Upper lobe of left lung (tissue), 6 donors: ENCODE data around the gene GET4. TPM values are rescaled to one million over a fixed set of nuclear protein-coding genes. Genes with fewer than 3 reads are reported as not detected.

Source experiments
- ATAC-seq, 2 donors: fragments of 200-7000 bp; cut with Tn5 transposase; one replicate each; pipeline ENCODE4 v1.9.1; 2022; ENCODE audit warnings: mild to moderate bottlenecking in 2 of 2, moderate library complexity in 2 of 2; ENCODE audit not compliant: low FRiP score in 2 of 2
- DNase-seq, 2 donors: peaks; one replicate each; pipeline ENCODE4 v3.0.0-alpha.2; 2019 to 2020
- H3K27ac ChIP-seq, 4 donors: fragments of 200-600 bp; sonication (generic); one replicate each; pipeline ENCODE4 v1.5.1; 2016 to 2019
- H3K27me3 ChIP-seq, 4 donors: fragments of 200-600 bp; sonication (generic); one replicate each; pipeline ENCODE4 v1.5.1; 2017 to 2019
- H3K36me3 ChIP-seq, 4 donors: fragments of 200-600 bp; sonication (generic); one replicate each; pipeline ENCODE4 v1.5.1; 2016 to 2019
- H3K4me1 ChIP-seq, 4 donors: fragments of 200-600 bp; sonication (generic); one replicate each; pipeline ENCODE4 v1.5.1; 2018 to 2019
- H3K4me3 ChIP-seq, 4 donors: fragments of 200-600 bp; sonication (generic); one replicate each; pipeline ENCODE4 v1.5.1; 2017 to 2019; ENCODE audit warnings: mild to moderate bottlenecking in 2 of 4, moderate library complexity in 1 of 4
- H3K9me3 ChIP-seq, 4 donors: fragments of 200-600 bp; sonication (generic); one replicate each; pipeline ENCODE4 v1.5.1; 2018 to 2019
- CTCF ChIP-seq, 6 experiments: fragments of 450-650 bp in 4 of 6; fragments of 200-600 bp in 2 of 6; sonication (generic) in 2 of 6; IDR thresholded peaks; one replicate each; pipeline ENCODE4 v1.5.1; 2016 to 2019; ENCODE audit warnings: antibody characterized with exemption in 6 of 6
- EP300 ChIP-seq, 4 donors: sonication (generic); formaldehyde crosslinking; IDR thresholded peaks; one replicate each; pipeline ENCODE4 v1.5.1; 2017; ENCODE audit warnings: antibody characterized with exemption in 4 of 4, control low read depth in 2 of 4
- POLR2A ChIP-seq, 4 donors: fragments of 450-650 bp; IDR thresholded peaks; one replicate each; pipeline ENCODE4 v1.5.1; 2016 to 2017; ENCODE audit warnings: antibody characterized with exemption in 4 of 4, mild to moderate bottlenecking in 2 of 4
- POLR2AphosphoS5 ChIP-seq, 2 donors: sonication (generic); formaldehyde crosslinking; IDR thresholded peaks; one replicate each; pipeline ENCODE4 v1.5.1; 2017; ENCODE audit warnings: antibody characterized with exemption in 2 of 2
- whole genome bisulfite sequencing, 2 donors: methylation state at CpG; one replicate each; pipeline ENCODE4 v1.1.5; 2017 to 2018; 5-methylcytosine and 5-hydroxymethylcytosine counted together
- total RNA-seq, 6 donors: library from RNA; depleted of rRNA in 4 of 6; stranded (reverse); fragments of >200 nt in 4 of 6; gene quantifications; one replicate each; pipeline versions ENCODE4 v1.1.0 to v1.2.1, GENCODE V29; 2016 to 2021
- donor health status: DM: no; HTN: no; CAD: no; lungs with moderate emphysema.
- donor health status: DM: no; HTN: yes; CAD: no; lungs with severe emphysema.

The GET4 gene
- total RNA-seq, 6 donors from 2014 or later: 26.0 to 82.6 (median 40.8) TPM

GRCh38 chr7:898460-898854 is 22.1 kb downstream of the GET4 start:
- no peak for TF ChIP-seq EP300 (IDR thresholded peaks at IDR 0.05)
- no peak for TF ChIP-seq POLR2A (IDR thresholded peaks at IDR 0.05)
- TF ChIP-seq POLR2AphosphoS5 (IDR thresholded peaks at IDR 0.05): no peak
- TF ChIP-seq CTCF (IDR thresholded peaks at IDR 0.05): no peak
- H3K36me3 ChIP-seq: peaks cover 9 to 61% (median 53%) of the 10 kb centered on the region in 4 donors
- H3K4me3 ChIP-seq: no peak overlapping the region

GRCh38 chr7:898855-899681 is 22.7 kb downstream of the GET4 start:
- Histone ChIP-seq H3K27ac (no peak overlapping the region), H3K9me3 (no peaks in the 10 kb centered on the region), H3K36me3 (peaks cover 9 to 55% (median 47%) of the 10 kb centered on the region in 4 donors), H3K4me3 (no peak overlapping the region), H3K4me1 (peaks cover 15 to 25% (median 20%) of the 10 kb centered on the region in 4 donors), H3K27me3 (no peaks in the 10 kb centered on the region)
- 91 to 92% methylated on average over 34 to 51 of the region's 54 CpGs for WGBS, 2 donors
- no peak for TF ChIP-seq POLR2A (IDR thresholded peaks at IDR 0.05)
- no peak for TF ChIP-seq POLR2AphosphoS5 (IDR thresholded peaks at IDR 0.05)
- TF ChIP-seq EP300 (IDR thresholded peaks at IDR 0.05): no peak
- TF ChIP-seq CTCF (IDR thresholded peaks at IDR 0.05): no peak
- ATAC-seq (no peak), DNase-seq (peak in 1 of 2 donors; percentile 83)

More at GRCh38 chr7:898460-898854, 22.1 kb downstream of the GET4 start:
- Histone ChIP-seq H3K9me3 (no peaks in the 10 kb centered on the region), H3K27me3 (no peaks in the 10 kb centered on the region), H3K4me1 (peaks cover 15 to 25% (median 20%) of the 10 kb centered on the region in 4 donors), H3K27ac (peak overlapping the region in 1 of 4 donors; percentile 35)
- WGBS, 2 donors: 85 to 92% methylated on average over 16 to 17 of the region's 18 CpGs
- DNase-seq (no peak), ATAC-seq (no peak)

GRCh38 chr7:899806-900205 is 23.5 kb downstream of the GET4 start:
- Histone ChIP-seq H3K4me3 (no peak overlapping the region), H3K27me3 (no peaks in the 10 kb centered on the region), H3K4me1 (peaks cover 15 to 25% (median 22%) of the 10 kb centered on the region in 4 donors), H3K27ac (no peak overlapping the region), H3K9me3 (no peaks in the 10 kb centered on the region), H3K36me3 (peaks cover 9 to 48% (median 40%) of the 10 kb centered on the region in 4 donors)
- TF ChIP-seq EP300 (IDR thresholded peaks at IDR 0.05) (no peak), CTCF (IDR thresholded peaks at IDR 0.05) (no peak), POLR2AphosphoS5 (IDR thresholded peaks at IDR 0.05) (no peak), POLR2A (IDR thresholded peaks at IDR 0.05) (no peak)
- 95 to 96% methylated on average over 7 to 16 of the region's 16 CpGs for WGBS, 2 donors
- peak in 1 of 2 donors; percentile 81 for DNase-seq
- ATAC-seq: no peak

- no peaks in the 10 kb centered on the region for H3K27me3 ChIP-seq
- H3K4me1 ChIP-seq: peaks cover 15 to 25% (median 22%) of the 10 kb centered on the region in 4 donors
- H3K27ac ChIP-seq: peak overlapping the region in 1 of 4 donors; percentile 37
- peaks cover 2 to 41% (median 33%) of the 10 kb centered on the region in 4 donors for H3K36me3 ChIP-seq
- no peaks in the 10 kb centered on the region for H3K9me3 ChIP-seq
- TF ChIP-seq CTCF (IDR thresholded peaks at IDR 0.05) (no peak), EP300 (IDR thresholded peaks at IDR 0.05) (no peak), POLR2A (IDR thresholded peaks at IDR 0.05) (no peak), POLR2AphosphoS5 (IDR thresholded peaks at IDR 0.05) (no peak)
- 85 to 89% methylated on average over 10 to 19 of the region's 26 CpGs for WGBS, 2 donors
- ATAC-seq (no peak), DNase-seq (peak in 1 of 2 donors; percentile 76)
- H3K4me3 ChIP-seq: no peak overlapping the region
Observed at GRCh38 chr7:900331-901040, 24.1 kb downstream of the GET4 start.
